Loucy (cell line): ENCODE data around the gene SLC48A1.
A peak's percentile ranks its signal among the peaks of the same experiment; 100 is the strongest.

Experiments used
- H2AFZ ChIP-seq: fragments of 200-600 bp; sonication (generic); 2 replicates; pipeline ENCODE4 v1.6.0; 2016; ENCODE audit warnings: antibody characterized with exemption, mild to moderate bottlenecking, low read length, moderate library complexity
- H3F3A ChIP-seq: fragments of 200-600 bp; 2 replicates; pipeline ENCODE4 v1.6.0; 2016; ENCODE audit warnings: antibody characterized with exemption, low read depth, mild to moderate bottlenecking
- H3K27me3 ChIP-seq: fragments of 200-600 bp; sonication (generic); 2 replicates; pipeline ENCODE4 v1.6.1; 2014; ENCODE audit warnings: low read length, mild to moderate bottlenecking; ENCODE audit not compliant: insufficient read depth, poor library complexity, severe bottlenecking
- H3K36me3 ChIP-seq: fragments of 200-600 bp; sonication (generic); 2 replicates; pipeline ENCODE4 v1.6.1; 2016; ENCODE audit warnings: low read length; ENCODE audit not compliant: insufficient read depth
- H3K4me1 ChIP-seq: fragments of 200-600 bp; sonication (generic); 2 replicates; pipeline ENCODE4 v1.5.1; 2014; ENCODE audit warnings: low read length, mild to moderate bottlenecking; ENCODE audit not compliant: insufficient read depth, poor library complexity, severe bottlenecking
- H3K4me2 ChIP-seq: fragments of 200-600 bp; sonication (generic); 2 replicates; pipeline ENCODE4 v1.6.0; 2014; ENCODE audit warnings: antibody characterized with exemption, low read length, low read depth, mild to moderate bottlenecking; ENCODE audit not compliant: poor library complexity, severe bottlenecking
- H3K4me3 ChIP-seq: fragments of 200-600 bp; sonication (generic); 2 replicates; pipeline ENCODE4 v1.5.1; 2014; ENCODE audit warnings: low read length, mild to moderate bottlenecking, mixed read lengths; ENCODE audit not compliant: poor library complexity, severe bottlenecking
- H3K79me2 ChIP-seq: fragments of 200-600 bp; sonication (generic); 2 replicates; pipeline ENCODE4 v1.6.1; 2014; ENCODE audit warnings: low read length; ENCODE audit not compliant: insufficient read depth
- H3K9ac ChIP-seq: fragments of 200-600 bp; sonication (generic); 2 replicates; pipeline ENCODE4 v1.6.0; 2014; ENCODE audit warnings: mild to moderate bottlenecking, low read depth, low read length, moderate library complexity; ENCODE audit not compliant: poor library complexity, severe bottlenecking
- H3K9me2 ChIP-seq: fragments of 200-600 bp; sonication (generic); replicated peaks from 2 replicates; pipeline ENCODE4 v1.6.1; 2016; ENCODE audit warnings: low read depth, low read length, mixed read lengths
- H3K9me3 ChIP-seq: fragments of 200-600 bp; sonication (generic); 2 replicates; pipeline ENCODE4 v1.6.1; 2014; ENCODE audit warnings: mild to moderate bottlenecking, antibody characterized with exemption, low read length, low read depth; ENCODE audit not compliant: insufficient read depth
- H4K20me1 ChIP-seq: fragments of 200-600 bp; sonication (generic); 2 replicates; pipeline ENCODE4 v1.6.0; 2014; ENCODE audit warnings: antibody characterized with exemption, low read length, mild to moderate bottlenecking; ENCODE audit not compliant: insufficient read depth, poor library complexity, severe bottlenecking
- CTCF ChIP-seq: fragments of 200-600 bp; sonication (generic); conservative IDR thresholded peaks from 2 replicates; pipeline ENCODE4 v1.5.1; 2014; ENCODE audit warnings: mild to moderate bottlenecking, antibody characterized with exemption, low read length
- EZH2phosphoT487 ChIP-seq: fragments of 200-600 bp; IDR thresholded peaks from 2 replicates; pipeline ENCODE4 v1.6.1; 2018; ENCODE audit warnings: antibody characterized with exemption, mild to moderate bottlenecking, moderate library complexity, borderline replicate concordance

SLC48A1 gene

GRCh38 chr12:47811072-47811396 is 38.0 kb downstream of the SLC48A1 start:
- peak overlapping the region; percentile 98 for H3K4me2 ChIP-seq
- peaks cover 49% of the 10 kb centered on the region for H4K20me1 ChIP-seq
- H3K36me3 ChIP-seq, result no peaks in the 10 kb centered on the region; the same call in 1 of the 2 replicates
- peaks cover 97% of the 10 kb centered on the region for H3K79me2 ChIP-seq
- TF ChIP-seq CTCF (no peak), EZH2phosphoT487 (no peak)
- H3K9me3 ChIP-seq, result no peaks in the 10 kb centered on the region
- H3K27me3 ChIP-seq, result no peaks in the 10 kb centered on the region
- H3F3A ChIP-seq, result peaks cover 12% of the 10 kb centered on the region; the same call in 1 of the 2 replicates
- H3K9me2 ChIP-seq, result no peaks in the 10 kb centered on the region
- H3K4me3 ChIP-seq, result peak overlapping the region; percentile 46
- peaks cover 86% of the 10 kb centered on the region for H3K4me1 ChIP-seq
- no peak overlapping the region for H2AFZ ChIP-seq
- H3K9ac ChIP-seq, result peak overlapping the region; percentile 57

- H3K27me3 ChIP-seq, result no peaks in the 10 kb centered on the region
- H3K9ac ChIP-seq, result peak overlapping the region; percentile 92
- H3K4me2 ChIP-seq, result peak overlapping the region; percentile 98
- H3F3A ChIP-seq, result peaks cover 12% of the 10 kb centered on the region; the same call in 1 of the 2 replicates
- H3K36me3 ChIP-seq, result no peaks in the 10 kb centered on the region
- H3K9me3 ChIP-seq, result no peaks in the 10 kb centered on the region
- H3K79me2 ChIP-seq, result peaks cover 97% of the 10 kb centered on the region
- peaks cover 48% of the 10 kb centered on the region for H4K20me1 ChIP-seq
- no peak overlapping the region for H2AFZ ChIP-seq
- peaks cover 87% of the 10 kb centered on the region for H3K4me1 ChIP-seq
- TF ChIP-seq CTCF, result no peak
- TF ChIP-seq EZH2phosphoT487, result no peak
- H3K9me2 ChIP-seq, result no peaks in the 10 kb centered on the region
- peak overlapping the region; percentile 82 for H3K4me3 ChIP-seq
Measured at GRCh38 chr12:47811581-47812484, 38.8 kb downstream of the SLC48A1 start.

GRCh38 chr12:47812797-47813510 is 39.9 kb downstream of the SLC48A1 start:
- TF ChIP-seq CTCF, result peak; percentile 39
- TF ChIP-seq EZH2phosphoT487, result no peak
- H3K9ac ChIP-seq, result peak overlapping the region; percentile 92
- no peaks in the 10 kb centered on the region for H3K27me3 ChIP-seq
- no peaks in the 10 kb centered on the region for H3K36me3 ChIP-seq
- peaks cover 88% of the 10 kb centered on the region for H3K4me1 ChIP-seq
- H2AFZ ChIP-seq, result no peak overlapping the region
- peak overlapping the region; percentile 82 for H3K4me3 ChIP-seq
- H3K9me3 ChIP-seq, result no peaks in the 10 kb centered on the region
- peak overlapping the region; percentile 98 for H3K4me2 ChIP-seq
- H4K20me1 ChIP-seq, result peaks cover 51% of the 10 kb centered on the region
- peaks cover 12% of the 10 kb centered on the region; the same call in 1 of the 2 replicates for H3F3A ChIP-seq
- H3K9me2 ChIP-seq, result no peaks in the 10 kb centered on the region
- H3K79me2 ChIP-seq, result peaks cover 97% of the 10 kb centered on the region
